GM18507 (cell line): Measurements from ENCODE around the gene LFNG.
"Not testable (repeated sequence)": the region's sequence is repeated elsewhere in the genome, so short reads cannot be mapped to it uniquely, and the experiment has no call there.

Experiments
- DNase-seq: peaks from one replicate; pipeline ENCODE4 v3.0.0; 2011; ENCODE audit warnings: low read depth; ENCODE audit not compliant: insufficient read length; ENCODE audit errors: extremely low spot score
- FAIRE-seq: peaks from 2 replicates; lab custom pipeline; 2011; peaks lifted over from hg19 to GRCh38; lab: Jason Lieb, UNC

LFNG gene

DNA sequence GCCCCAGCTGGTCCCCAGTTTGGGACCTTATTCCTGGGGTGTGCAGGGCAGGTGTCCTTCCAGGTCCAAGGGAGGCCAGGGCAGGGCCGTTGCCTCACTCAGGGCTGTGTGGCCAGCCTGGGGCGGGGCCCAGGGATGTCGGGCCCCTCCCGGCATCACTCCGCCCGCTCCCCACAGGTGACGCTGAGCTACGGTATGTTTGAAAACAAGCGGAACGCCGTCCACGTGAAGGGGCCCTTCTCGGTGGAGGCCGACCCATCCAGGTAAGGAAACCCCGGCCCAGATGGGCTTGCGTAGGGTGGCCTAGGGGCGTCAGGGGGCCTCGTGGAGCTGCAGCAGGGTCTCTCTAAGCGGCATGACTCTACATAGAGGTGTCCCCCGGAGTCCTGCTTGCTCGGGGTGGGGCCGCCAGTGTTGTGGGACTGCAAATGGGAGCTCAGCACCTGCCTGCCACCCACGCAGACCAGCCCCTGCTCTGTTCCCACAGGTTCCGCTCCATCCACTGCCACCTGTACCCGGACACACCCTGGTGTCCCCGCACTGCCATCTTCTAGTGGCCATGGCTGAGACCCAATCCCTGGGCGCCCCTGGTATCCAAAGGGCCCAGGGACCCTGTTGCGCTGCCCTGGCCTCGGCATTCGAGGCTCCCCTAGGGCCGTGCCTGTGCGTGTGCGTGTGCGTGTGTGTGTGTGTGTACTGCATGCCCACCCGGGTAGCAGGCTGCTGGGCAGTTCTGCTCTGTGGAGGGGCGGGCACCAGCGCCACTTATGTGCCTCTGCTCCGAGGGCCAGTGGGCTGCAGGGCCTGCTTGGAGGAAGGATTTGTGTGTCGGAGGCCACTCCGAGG lies 7.3 kb downstream of the LFNG start:
- FAIRE-seq (no peak), DNase-seq (no peak)

DNA sequence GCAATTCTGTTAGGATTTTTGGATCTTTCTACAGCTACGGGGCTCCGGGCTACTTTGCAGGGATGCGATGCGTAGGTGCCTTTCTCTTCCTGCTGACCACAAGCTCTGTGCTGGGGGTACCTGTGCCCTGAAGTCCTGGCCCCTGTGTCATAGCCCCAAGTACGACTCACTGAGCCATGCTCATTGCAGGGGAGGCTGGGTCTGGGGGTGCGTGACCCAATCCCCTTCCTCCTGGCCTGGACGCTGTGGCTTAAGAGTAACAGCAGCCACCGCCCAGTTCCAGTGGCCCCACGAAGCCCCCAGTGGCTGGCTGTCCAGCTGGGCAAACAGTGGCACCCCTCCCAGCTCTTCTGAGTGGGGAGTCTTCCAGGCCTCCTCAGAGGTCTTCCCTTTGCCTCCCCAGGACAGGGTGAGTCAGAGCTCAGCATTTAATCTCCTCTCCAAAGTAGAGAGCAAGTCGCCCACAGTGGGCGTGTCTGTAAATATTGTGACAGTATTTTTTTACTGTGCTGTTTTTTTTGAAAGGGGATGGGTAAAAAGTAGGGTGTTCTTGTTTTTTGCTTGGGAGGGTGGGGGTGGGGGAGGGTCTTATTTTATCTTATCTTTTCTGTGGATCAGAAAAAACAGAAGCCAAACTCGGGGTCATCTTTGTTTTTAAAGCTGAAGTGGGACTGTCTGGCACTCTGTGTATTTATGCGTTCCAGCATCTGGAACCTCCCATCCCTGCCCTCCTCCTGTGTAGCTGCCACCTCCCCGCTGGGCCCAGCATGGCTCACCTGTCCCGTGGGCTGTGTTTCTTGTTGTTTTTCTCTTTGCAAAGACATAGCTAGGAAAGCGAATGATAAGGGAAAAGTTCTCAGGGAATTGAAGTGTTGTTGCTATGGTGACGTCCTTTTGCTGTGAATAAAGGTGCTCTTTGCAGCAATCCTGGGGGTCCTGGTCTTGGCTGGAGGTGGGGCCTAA lies 8.2 kb downstream of the LFNG start:
- FAIRE-seq = no peak
- no peak for DNase-seq

DNA sequence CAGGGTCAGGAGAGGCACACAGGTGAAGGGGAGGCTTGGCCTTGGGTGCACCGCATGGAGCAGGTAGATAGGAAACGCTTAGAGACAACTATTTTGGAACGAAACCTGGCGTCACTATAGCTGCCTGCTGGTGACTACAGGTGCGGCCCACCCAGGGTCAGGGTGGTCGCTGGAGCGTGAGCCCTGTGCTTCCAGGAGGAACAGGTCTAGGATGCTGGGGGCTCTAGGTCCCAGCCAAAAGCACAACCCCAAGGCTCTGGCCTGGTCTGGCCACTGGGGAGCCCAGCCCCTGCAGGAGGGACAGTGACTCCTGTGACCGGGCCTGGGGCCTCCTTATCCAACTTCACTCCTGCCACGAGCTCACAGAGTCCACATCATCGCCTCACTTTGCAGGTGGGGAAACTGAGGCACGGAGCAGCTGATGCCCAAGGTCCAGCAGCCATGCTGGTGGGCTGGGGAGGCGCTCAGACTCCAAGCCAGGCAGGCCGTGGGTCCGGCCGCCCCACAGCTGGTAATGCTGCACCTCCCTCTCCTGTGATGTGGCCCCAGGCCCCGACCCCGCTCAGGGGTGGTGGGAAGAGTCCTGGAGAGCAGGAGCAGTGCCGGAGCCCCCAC lies 9.0 kb downstream of the LFNG start:
- DNase-seq (no peak), FAIRE-seq (no peak)

DNA sequence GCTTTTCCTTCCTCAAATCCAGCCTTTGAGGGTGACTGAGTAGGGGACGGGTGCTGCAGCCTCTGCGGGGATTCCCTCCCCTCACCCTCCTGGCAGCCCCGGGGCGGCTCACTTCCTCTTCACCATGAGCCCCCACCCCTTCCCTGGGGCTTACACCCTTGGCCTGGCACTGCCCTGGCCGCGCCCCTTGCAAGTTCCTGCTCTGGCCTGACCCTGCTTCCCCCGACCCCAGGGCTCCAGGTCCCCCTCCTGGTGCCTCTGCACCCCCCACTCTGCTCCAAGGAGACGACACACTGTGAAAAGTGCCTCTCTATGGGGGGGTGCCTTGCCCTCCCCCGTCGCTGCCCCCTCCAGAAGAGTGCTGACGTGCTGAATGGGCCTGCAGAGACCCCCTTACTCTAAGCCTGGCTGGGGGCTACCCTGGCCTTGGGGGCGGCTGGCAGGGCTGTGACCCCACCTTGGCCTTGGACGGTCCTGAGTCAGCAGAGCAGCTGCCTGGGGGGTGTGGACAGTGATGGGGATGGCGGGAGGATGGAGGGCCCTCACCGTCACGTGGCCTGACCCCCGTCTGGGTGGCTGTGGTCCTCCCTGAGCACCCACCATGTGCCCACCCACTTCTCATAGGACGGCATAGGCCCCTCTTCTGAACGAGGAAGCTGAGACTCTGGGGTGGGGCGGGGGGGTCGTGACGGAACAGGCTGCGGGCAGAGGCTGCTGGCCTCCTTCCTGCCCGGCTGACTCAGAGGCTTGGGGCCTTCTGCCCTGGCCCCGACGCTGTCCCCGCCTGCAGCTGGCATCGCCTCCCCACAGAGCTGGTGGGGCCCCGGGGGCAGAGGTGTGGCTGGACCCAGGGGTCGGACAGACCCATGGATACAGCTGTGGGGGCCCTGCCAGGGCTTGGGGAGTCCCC lies 9.8 kb downstream of the LFNG start:
- FAIRE-seq = peak; percentile 54
- no peak for DNase-seq

DNA sequence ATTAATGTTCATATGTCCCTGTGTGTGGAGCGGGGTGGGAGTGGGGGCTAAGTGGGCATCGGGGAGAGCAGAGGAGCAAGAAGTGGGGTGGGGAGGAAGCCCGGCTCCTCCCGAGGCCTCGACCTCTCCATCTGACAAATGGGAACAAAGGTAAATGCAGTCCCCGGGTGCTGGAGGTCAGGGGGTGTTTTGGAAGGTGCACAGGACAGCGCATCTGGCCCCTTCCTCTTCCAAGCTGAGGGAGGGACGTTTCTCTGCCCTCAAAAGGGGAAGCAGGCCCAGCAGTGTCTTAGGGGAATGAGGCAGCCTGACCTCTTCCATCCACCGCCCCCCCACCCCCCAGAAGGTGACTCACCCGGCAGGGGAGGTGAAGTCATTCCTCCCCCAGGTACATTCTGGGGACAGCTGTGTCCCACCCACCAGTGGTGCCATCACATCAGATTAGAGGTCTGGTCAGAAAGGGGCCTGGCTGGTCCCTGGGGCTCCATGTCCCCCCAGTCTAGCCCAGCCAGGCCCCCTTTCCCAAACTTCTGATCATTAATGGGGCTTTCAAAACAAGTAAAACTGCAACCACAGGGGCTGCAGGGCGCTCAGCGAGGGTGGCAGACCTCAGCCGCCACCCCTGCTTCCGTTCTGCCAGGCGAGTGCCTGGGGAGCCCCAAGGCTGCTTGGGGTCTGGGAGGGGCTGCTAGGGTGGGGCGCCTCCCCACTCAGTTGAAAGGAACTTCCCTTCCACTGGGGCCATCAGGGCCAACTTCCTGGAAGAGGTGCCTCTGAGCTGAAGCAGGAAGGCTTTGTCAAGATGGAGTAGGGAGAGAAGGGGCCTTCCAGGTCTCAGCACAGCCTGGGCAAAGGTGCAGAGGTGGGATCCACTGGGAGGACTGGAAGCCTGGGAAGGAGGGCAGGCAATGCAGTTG lies 10.8 kb downstream of the LFNG start:
- peak; percentile 60 for FAIRE-seq
- no peak for DNase-seq

DNA sequence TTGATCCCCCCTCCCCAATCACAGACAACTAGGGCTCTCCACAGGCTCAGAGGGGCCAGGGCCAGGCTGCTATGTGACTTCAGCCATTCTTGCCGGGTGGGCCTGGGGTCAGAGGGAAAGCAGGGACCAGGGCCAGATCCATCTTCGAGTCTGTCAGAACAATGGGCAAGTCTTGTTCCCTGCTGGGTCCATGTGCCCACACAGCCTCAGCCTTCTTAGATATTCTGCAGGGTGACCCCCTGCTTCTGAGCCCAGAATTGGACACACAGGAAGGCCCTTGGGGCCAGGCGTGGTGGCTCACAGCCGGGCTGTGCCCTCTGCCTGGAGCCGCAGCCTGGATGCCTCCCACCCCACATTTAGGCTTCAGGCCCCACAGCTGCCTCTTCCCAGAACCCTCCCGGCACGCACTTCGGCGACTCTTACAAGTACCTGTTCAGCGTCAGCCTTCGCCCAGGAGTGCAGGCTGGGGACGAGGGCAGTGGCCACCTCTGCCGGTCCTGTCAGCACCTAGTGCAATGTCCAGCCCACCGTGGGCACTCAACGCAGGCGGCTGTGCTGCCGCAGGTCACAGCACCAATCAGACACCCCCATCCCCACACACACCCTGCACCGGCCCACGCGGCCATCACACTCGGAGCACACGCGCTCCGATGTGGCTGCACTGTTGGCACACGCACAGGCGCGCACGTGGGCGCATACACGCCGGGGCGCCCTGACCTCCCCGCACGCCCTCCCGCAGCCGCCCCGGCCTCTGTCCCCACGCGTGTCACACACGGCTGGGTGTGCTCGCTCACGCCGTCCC lies 11.6 kb downstream of the LFNG start:
- not testable (repeated sequence) for FAIRE-seq, DNase-seq

DNA sequence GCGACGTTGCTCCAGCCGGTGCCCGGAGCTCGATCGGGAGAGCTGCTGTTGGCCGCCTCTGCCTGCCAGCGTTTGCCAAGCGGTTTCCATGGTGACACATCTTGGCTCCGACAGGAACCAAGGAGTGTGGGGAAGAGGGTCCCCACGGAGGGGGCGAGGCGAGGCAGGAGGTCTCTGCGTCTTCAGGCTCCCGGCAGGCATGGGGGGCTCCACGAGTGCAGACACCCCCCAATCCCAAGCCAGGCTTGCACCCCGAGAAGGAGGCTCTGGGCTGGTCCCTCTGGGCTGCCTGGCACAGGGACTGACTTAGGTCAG lies 12.2 kb downstream of the LFNG start:
- not testable (repeated sequence) for FAIRE-seq, DNase-seq

DNA sequence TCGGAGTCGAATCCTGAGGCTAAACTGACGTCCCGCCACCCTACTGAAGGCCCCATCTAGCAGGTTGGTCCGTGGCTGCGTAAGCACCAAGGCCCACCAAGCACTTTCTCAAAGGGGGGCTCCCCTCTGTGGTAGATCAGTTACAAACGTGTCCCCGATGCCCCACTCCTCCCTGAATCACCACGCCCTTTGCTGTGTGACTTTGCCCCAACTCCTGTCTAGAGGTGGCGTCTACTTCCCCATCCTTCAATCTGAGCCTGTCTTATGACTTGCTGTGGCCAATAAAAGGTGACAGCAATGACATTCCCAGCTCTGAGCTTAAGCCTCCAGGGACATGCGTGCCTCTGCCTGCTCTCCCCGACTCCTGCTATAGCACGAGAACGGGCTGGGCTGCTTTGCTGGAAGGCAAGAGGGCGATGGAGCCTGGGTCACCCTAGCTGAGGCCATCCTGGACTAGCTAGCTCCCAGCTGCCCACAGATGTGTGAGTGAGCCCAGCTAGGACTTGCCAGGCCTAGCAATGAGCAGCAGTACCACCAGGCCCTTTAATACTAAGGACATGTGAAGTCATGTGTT lies 12.7 kb downstream of the LFNG start:
- FAIRE-seq, DNase-seq: not testable (repeated sequence)

DNA sequence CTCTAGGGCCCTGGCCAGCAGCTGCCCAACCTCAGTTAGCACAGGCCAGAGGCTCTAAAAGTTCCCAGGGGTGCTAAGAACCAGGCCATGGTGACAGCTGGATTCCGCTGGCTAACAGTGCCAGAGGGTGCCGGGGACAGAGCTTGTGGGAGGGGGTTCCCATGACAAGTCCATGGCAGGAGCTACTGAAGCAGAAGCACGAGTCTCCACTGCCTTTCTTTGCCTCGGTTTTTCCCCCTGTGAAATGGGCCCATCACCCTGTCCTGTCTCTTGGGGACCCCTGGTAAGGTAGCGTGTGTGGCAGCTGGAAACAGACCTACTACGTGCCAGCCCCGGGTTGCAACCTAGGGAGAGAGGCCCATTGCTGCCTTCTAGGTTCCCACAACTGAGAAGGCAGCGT lies 13.2 kb downstream of the LFNG start:
- FAIRE-seq, DNase-seq: not testable (repeated sequence)

DNA sequence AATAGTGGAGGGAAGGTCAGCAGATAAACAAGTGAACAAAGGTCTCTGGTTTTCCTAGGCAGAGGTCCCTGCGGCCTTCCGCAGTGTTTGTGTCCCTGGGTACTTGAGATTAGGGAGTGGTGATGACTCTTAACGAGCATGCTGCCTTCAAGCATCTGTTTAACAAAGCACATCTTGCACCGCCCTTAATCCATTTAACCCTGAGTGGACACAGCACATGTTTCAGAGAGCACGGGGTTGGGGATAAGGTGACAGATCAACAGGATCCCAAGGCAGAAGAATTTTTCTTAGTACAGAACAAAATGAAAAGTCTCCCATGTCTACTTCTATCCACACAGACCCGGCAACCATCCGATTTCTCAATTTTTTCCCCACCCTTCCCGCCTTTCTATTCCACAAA lies 14.0 kb downstream of the LFNG start:
- DNase-seq, FAIRE-seq: not testable (repeated sequence)

DNA sequence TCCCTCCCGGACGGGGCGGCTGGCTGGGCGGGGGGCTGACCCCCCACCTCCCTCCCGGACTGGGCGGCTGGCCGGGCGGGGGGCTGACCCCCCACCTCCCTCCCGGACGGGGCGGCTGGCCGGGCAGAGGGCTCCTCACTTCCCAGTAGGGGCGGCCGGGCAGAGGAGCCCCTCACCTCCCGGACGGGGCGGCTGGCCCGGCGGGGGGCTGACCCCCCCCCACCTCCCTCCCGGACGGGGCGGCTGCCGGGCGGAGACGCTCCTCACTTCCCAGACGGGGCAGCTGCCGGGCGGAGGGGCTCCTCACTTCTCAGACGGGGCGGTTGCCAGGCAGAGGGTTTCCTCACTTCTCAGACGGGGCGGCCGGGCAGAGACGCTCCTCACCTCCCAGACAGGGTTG lies 14.6 kb downstream of the LFNG start:
- DNase-seq, FAIRE-seq: not testable (repeated sequence)

DNA sequence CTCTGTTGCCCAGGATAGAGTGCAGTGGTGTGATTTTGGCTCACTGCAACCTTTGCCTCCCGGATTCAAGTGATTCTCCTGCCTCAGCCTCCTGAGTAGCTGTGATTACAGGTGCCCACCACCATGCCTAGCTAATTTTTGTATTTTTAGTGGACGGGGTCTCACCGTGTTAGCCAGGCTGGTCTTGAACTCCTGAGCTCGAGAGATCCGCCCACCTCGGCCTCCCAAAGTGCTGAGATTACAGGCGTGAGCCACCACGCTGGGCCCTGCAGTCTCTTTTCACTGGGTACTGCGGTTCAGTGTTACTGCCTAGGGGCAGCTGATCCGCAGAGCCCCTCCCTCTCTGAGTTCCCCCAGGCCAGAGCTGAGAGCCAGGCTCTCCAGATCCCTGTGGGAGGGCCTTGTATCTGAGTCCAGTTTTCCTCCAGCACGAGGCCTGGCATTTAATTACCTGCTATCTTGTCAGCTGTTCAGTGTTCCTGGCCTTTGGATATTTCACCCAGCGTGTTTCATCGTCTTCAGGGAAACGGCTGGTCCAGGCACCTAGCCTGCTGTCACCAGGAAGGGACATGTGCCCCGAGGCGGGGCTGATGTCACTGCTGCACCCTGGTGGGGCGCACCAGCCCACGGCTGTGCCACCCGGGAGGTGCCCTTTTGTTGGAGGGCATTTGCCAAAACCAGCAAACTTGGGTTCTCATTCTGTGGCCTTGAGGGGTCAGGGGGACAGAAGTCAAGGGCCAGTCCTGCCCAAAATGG lies 16.5 kb downstream of the LFNG start:
- FAIRE-seq, DNase-seq: not testable (repeated sequence)

DNA sequence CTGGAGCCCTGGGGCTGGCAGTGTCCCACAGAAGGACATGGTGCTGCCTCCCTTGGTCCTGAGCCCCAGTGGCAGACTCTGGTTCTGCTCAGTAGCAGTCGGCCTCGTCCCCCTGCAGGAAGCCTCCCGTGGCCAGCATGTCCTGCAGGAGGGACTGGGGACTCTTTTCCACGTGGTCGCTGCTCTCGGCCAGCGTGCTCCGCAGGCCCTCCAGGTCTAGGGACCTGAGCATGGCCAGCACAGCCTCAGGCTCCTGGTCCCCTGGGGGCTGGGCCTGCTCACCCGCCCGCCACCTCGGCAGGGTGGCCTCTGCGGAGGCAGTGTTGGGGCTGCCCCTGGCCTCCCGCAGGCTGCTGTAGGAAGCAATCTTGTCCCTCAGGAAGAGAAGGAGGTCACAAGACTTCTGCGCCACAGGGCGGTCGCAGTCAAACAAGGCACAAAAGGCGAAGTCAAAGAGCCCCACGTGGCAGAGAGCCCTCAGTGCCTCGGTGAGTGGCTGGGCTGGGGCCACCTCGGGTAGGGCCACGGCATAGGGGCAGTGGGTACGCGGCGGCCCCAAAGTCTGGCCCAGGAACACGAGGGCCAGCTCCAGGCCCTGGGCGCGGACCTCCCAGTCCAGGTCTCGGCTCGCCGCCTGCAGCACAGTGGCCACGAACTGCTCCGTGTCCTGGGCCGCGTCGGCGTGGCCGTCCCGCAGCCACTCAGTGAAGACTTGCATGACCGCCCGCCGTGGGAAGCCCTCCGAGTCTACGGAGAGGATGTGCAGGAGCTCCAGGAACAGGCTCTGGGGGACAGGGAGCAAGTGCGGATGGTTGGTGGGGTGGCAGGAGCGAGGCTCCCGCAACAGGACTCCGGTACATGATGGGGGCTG lies 18.6 kb downstream of the LFNG start:
- DNase-seq (no peak), FAIRE-seq (no peak)

DNA sequence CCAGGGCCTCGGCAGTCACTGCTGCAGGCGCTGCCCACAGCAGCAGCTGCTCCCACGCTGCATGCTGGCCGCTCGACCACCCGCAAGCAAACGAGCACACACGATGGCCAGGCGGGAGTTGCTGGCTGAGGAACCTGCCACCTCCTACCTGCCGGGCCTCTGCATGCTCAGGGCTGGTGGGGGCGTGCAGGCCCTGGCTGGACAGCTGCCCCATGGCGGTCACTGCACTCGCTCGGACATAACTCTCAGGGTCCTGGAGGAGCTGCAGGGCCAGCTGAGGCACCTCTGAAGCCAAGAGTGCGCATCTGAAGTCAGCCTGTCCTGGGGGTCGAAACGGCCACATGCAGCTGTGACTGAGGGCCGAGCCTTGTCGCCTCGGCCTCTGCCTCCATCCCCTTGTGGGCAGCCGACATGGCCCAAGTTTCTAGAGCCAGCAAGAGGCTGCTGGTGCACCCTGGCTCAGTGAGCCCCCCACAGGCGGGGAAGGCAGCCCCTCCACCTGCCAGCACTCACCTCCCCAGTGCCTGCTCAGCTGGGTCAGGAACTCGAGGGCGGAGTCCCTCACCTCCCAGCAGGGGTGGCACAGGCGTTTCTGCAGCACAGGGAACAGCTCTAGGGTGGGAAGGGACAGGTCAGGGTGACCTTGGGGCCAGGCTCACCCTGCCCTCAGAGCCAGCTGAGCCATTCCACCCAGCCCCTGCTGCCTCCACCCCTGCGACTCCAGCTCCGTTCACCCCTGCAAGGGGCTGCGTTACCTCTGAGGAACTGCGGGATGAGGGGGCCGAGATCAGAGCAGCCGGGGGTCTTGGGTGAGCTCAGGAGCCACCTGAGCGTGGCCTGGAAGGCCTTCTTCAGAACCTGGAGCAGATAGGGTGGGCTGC lies 19.7 kb downstream of the LFNG start:
- no peak for DNase-seq
- no peak for FAIRE-seq
